Measurements from ENCODE around the gene NUP210.
"Not testable (repeated sequence)": the region's sequence is repeated elsewhere in the genome, so short reads cannot be mapped to it uniquely, and the experiment has no call there.

Gene NUP210

GRCh38 chr3:13404626-13405452, 15.3 kb downstream of the NUP210 start:
- no peak for DNase-seq

DNA sequence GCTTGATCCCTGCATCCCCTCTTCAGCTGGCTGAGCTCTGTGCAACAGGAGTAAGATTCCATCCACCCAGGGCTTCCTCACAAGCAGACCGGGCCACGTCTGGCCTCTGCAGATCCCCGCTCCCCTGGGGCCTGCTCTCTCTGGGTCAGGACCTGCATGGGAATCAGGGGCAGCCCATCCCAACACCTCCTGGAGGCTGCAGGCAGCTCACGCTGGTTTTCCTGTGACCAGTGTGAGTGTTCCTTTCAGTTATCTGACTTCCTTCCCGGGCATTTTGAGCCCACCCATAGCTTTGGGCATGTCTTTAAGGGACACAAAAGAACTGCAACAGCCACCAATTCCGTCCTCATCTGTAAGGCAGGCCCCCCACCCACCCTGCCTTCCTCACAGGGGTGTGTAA, 16.3 kb downstream of the NUP210 start:
- no peak for DNase-seq

DNA sequence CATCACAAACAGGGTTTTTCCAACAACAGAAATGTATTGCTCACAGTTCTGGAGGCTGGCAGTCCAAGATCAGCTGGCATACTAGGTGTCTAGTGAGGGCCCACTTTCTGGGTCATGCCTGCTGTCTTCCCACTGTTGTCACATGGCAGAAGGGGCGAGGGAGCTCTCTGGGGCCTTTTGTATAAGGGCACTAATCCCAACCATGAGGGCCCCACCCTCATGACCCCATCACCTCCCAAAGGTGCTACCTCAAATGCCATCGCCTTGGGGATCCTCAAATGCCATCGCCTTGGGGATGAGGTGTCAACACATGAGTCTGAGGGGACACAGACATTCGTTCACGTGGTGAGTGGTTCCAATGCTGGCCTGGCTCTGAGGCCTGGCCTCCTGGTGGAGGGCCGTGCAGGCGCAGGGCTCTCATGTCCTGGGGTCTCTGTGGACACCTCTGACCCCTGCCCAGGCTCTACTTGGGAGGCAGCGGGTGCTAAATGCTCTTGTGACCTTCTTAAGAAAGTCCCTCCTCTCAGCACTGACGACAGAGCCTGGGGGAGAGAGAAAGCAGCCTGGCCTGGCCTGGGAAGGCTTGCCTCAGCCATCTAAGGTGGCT, 16.8 kb downstream of the NUP210 start:
- no peak for DNase-seq

DNA sequence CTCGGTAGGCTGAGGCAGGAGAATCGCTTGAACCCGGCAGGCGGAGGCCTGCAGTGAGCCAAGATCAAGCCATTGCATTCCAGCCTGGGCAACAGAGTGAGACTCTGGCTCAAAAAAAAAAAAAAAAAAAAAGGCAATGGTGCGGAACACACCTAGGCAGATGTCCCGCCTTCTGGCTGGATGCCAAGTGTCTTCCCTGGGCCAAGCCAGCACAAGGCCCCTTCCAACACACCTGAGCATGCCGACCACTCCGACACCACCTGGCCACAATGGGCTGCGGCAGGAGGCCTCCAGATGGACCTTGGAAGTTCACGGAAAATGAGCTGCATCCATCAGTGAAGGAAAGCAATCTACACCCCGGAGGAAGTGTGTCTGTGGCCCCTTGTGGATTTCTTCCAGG, 19.0 kb downstream of the NUP210 start:
- DNase-seq = no peak

GRCh38 chr3:13400114-13400673, 19.9 kb downstream of the NUP210 start:
- DNase-seq = no peak

DNA sequence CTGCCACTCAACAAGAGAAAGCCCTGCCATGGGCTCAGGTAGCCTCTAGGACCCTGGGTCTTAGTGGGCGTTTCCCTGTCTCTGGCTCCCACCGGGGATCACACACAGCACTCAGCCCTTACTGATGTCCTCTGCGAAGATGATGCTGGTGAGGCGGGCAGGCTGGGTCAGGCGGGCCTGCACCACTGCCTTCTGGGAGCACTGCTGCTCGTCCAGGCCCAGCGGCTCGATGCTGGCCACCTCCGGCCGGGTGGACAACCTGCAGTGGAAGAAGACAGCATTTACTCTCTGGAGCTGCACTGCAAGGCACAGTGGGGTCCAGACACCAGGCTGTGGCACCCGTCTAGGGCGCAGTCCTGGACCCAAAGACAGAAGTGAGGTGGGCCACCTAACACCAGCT, 20.5 kb downstream of the NUP210 start:
- DNase-seq = no peak

- no peak for DNase-seq
Measured at GRCh38 chr3:13397316-13397715, 22.8 kb downstream of the NUP210 start.

DNA sequence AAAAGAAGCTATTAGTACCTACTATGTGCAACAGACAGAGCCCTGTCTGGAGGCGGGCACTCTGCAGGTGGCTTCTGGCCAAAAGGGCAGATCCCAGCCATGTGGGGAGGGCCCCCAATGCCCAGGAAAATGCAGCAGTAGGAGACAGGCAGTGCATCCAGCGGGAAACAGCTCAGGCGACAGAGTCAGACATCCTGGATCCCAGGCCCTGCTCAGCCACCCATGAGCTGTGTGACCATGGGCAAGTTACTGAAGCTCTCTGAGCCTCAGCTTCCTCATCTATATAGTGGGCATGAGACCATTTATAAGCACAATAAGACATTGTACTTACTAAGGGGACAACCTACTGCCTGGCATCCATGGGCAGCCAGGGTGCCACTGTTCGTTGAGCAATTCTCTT, 25.8 kb downstream of the NUP210 start:
- no peak for DNase-seq

DNA sequence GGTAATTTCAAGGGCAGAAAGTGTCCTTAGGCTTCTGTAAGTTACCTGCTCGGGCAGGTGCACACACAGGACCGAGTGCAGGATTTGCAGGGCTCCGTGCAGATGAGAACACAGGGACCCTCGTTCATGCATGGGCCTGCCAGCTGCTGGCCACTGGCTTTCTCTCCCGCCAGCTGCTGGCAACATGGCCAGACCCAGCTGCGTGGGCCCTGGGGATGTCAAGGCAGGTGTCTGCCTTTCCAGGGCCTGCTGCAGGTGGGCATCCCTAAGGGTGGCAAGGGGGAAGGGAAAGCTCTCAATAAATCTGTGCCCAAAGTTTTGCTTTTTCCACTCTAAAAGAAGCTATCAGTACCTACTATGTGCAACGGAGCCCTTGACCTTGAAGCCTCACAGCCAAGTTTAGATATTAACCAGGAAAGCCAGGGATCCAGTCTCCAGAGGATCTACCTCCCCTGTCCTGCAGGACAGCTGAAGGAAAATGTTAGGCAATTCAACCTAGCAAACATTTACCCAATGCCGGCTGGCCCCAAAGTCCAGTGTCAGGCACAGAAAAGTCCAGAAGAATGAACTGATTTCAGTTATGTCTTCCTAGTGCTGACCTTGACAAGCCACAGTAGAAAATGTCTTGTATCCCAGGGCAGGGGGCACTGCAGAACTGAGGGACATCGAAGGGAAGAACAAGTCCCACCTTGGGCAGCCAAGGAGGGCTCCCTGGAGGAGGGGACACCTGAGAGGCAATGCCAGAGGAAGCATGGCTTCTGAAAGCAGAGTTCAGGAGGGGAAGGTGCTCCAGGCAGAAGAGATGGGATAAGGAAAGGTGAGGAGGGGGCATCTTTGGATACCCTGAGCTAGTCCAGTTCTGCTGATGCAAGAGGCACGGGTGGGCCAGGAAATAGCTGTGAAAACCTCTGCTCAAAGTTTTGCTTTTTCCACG, 26.4 kb downstream of the NUP210 start:
- no peak for DNase-seq

- no peak for DNase-seq
Measured at GRCh38 chr3:13391308-13391707, 28.8 kb downstream of the NUP210 start.

GRCh38 chr3:13389378-13389777, 30.7 kb downstream of the NUP210 start:
- no peak for DNase-seq

GRCh38 chr3:13388816-13389215, 31.3 kb downstream of the NUP210 start:
- DNase-seq = no peak

DNA sequence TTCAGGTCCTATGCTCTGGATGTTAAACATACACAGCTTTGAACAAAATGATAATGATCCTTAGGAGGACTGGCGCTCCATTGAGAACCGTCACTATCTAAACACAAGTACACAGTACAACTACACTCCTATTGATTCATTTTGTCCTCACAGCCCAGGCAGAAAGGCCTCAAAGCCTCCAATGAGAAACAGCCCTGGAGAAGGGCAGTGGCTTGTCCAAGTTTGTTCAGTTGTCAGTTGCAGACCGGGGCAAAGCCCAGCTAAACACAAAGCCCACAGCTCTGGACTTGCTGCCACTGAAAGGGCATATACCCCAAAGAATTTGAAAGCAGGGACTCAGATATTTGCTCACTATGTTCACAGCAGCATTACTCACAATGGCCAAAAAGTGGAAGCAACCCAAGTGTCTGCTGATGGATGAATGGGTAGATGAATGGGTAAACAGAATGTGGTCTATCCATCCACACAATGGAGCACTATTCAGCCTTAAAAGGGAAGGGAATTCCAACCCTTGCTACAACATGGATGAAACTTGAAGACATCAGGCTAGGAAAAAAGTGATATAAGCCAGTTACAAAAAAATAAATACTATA, 34.7 kb downstream of the NUP210 start:
- no peak for DNase-seq

DNA sequence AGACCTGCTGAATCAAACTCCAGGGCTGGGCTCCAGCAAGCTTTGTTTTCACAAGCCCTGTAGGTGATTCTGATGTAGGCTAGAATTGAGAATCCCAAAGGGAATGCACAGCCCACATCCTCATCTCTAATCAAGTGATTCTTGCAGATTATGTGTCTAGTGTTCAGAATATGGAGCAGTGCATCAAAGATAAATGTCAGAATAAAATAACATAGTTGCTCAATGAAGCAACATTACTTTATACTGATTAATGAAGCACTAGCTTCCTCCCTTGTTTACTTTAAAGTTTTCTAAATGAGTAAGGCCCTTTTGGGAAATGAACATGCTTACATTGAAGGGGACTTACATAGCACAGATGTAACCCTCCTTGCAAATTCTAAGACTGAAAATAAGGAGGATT, 39.2 kb downstream of the NUP210 start:
- no peak for DNase-seq

DNA sequence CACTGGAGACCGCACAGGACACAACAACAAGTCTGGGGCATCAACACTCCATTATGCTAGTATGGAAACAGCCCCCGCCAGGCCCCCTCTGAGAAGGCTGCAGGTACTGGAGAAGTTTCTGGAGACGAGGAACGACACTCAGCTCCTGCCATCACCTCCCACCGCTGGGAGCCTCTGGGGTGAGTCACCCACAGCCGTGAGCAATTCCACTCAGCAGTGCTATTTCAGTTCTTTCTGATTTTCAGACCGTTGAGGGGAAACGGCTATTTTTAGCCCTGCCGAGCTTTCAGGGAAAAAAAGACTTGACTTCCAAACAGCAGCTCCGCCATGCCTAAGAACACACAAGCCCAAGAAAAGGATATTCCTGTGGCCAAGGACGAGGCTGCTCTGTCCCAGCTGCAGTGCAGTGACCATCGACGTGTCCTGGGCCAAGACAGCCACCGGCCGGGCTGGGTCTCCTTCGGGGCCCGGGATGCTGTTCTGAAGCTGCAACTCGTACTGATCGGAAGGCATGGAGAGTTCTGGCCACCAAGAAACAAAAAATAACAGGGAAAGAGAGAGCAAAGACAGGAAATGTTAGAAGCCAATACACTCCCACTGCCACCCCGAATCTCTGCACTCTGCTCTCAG, 40.8 kb downstream of the NUP210 start:
- DNase-seq = no peak

DNA sequence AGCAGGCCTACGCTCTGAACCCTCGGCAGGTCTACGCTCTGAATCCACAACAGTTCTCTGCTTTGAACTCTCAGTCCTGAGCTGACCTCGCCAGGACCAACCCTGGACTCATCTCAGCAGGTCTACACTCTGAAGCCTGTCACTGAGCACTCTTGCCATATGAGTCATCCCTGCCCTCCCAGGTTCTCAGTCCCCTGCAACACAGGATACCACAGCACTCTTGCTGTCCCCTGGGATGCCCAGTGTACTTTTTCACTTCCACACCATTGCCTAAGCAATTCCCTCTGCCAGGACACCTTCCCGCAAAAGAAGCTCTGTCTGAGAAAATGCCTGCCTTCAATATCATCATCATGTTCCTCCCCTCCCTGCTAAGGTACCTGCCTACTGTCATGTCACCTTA, 42.0 kb downstream of the NUP210 start:
- no peak for DNase-seq

DNA sequence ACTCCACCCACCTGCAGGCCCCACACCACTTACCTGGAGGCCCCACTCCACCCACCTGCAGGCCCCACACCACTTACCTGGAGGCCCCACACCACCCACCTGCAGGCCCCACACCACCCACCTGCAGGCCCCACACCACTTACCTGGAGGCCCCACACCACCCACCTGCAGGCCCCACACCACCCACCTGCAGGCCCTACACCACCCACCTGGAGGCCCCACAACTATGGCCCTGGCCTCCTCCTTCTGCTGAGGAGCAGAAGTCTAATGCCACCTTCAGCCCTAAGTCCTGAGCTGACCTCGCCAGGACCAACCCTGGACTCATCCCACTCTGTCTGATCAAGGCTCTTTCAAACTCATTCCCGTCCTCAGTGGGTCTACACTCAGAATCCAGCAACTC, 42.4 kb downstream of the NUP210 start:
- not testable (repeated sequence) for DNase-seq

DNA sequence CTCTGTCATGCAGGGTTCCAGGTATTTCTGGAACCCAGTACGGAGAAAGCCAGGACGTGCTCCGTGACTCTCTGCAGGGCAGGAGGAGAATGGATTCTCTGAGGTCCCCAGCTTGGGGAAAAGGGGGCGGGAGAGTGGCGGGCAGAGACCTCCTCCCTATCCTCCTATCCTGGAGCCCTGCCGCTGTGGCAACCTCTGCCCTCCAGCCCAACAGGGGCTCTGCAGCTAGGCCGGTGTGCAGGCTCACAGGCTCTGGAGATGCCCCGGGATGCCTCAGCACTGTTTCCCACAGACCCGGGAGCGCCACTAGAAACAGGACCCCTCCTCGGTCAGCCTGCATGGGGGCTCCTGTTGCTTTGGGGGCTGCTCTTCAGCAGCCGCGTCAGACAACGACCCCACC, 43.1 kb downstream of the NUP210 start:
- DNase-seq = no peak

GRCh38 chr3:13376091-13376490, 44.0 kb downstream of the NUP210 start:
- no peak for DNase-seq

GRCh38 chr3:13375464-13375863, 44.7 kb downstream of the NUP210 start:
- no peak for DNase-seq

DNA sequence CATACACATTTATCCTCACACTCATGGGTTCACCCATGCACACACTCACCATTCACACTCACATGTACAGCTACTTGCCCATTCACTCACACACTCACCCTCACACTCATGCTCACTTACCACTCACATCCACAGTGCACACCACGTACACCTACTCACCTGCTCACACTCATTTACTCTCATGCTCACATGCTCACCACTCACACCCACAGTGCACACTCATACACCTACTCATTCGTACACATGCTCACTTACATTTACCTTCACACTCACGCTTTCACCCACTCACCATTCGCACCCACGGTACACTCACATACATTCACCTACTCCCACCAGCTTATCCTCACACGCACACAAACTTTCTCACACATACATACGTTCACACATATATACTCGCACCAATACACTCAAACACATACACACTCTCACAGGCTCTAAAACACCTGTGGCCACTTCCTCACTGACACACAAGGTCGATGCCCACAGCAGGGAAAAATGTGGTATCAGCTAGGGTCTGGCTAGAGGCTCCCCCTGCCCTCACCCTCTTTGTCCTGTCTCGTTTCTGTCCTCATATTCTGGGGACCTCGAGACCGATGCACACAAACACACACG, 46.0 kb downstream of the NUP210 start:
- DNase-seq = no peak

GRCh38 chr3:13372656-13373055, 47.5 kb downstream of the NUP210 start:
- no peak for DNase-seq

All from NCI-H1930 (cell line).